Endodermal cell (in vitro differentiated cells): ENCODE data around the gene NFAM1. TPM values are rescaled to one million over a fixed set of nuclear protein-coding genes. Genes with fewer than 3 reads are reported as not detected.
A peak's percentile ranks its signal among the peaks of the same experiment; 100 is the strongest.

ENCODE experiments used
- DNase-seq: peaks from one replicate; pipeline ENCODE4 v3.0.0-alpha.2; 2017
- H3K27ac ChIP-seq: 2 replicates; pipeline ENCODE4 v1.5.1; 2013; ENCODE audit warnings: mild to moderate bottlenecking, low read depth, low read length, moderate library complexity
- H3K27me3 ChIP-seq: 2 replicates; pipeline ENCODE4 v1.6.1; 2013; ENCODE audit warnings: mild to moderate bottlenecking, low read length, moderate library complexity; ENCODE audit not compliant: insufficient read depth, control insufficient read depth, poor library complexity, severe bottlenecking
- H3K36me3 ChIP-seq: 2 replicates; pipeline ENCODE4 v1.7.0; 2013; ENCODE audit warnings: mild to moderate bottlenecking, low read length, moderate library complexity; ENCODE audit not compliant: control insufficient read depth, insufficient read depth
- H3K4me1 ChIP-seq: one replicate; pipeline ENCODE4 v1.7.0; 2013; ENCODE audit warnings: low read length; ENCODE audit not compliant: control insufficient read depth, insufficient read depth
- H3K4me3 ChIP-seq: 2 replicates; pipeline ENCODE4 v1.5.1; 2013; ENCODE audit warnings: mild to moderate bottlenecking, low read length, moderate library complexity
- H3K9ac ChIP-seq: 2 replicates; pipeline ENCODE4 v1.6.1; 2013; ENCODE audit warnings: mild to moderate bottlenecking, low read length, moderate library complexity; ENCODE audit not compliant: poor library complexity, severe bottlenecking; ENCODE audit errors: extremely low read depth
- H3K9me3 ChIP-seq: 2 replicates; pipeline ENCODE4 v1.6.1; 2013; ENCODE audit warnings: mild to moderate bottlenecking, low read length, moderate library complexity; ENCODE audit not compliant: control insufficient read depth
- H3K27ac Mint-ChIP-seq: 2 replicates; pipeline ENCODE4 v1.8.0; 2020; ENCODE audit warnings: mixed read lengths
- H3K27me3 Mint-ChIP-seq: 2 replicates; pipeline ENCODE4 v1.8.0; 2021; ENCODE audit warnings: mild to moderate bottlenecking, mixed read lengths; ENCODE audit not compliant: insufficient read depth
- H3K36me3 Mint-ChIP-seq: 2 replicates; pipeline ENCODE4 v1.8.0; 2020; ENCODE audit warnings: low read depth, mixed read lengths
- H3K4me1 Mint-ChIP-seq: 2 replicates; pipeline ENCODE4 v1.8.0; 2020; ENCODE audit warnings: mixed read lengths
- H3K4me3 Mint-ChIP-seq: 2 replicates; pipeline ENCODE4 v1.8.0; 2020; ENCODE audit warnings: mild to moderate bottlenecking, moderate library complexity, mixed read lengths
- H3K9me3 Mint-ChIP-seq: 2 replicates; pipeline ENCODE4 v1.8.0; 2020; ENCODE audit warnings: mild to moderate bottlenecking, mixed read lengths
- WGBS, 2 experiments: methylation state at CpG; one replicate each; pipeline versions ENCODE4 v1.1.5 to v1.1.7; 2013; ENCODE audit warnings: missing lambda C conversion rate in 2 of 2, mixed read lengths in 1 of 2; ENCODE audit not compliant: insufficient coverage in 1 of 2, insufficient read length in 1 of 2; 5-methylcytosine and 5-hydroxymethylcytosine counted together
- total RNA-seq, 2 donors: library from RNA; stranded (reverse); fragmentation: NEBNext Ultra II Directional in 1 of 2; extraction: Animal tissue kit (Norgen Biotek cat#: 25700) in 1 of 2; gene quantifications; 2 replicates in 1 of 2; 3 replicates in 1 of 2; pipeline ENCODE4 v1.2.1, GENCODE V29; 2021
- TF ChIP-seq, protein P1 (sequence below): fragments of 200-600 bp; sonication (generic); conservative IDR thresholded peaks from 2 replicates; pipeline ENCODE4 v1.5.0; 2021; ENCODE audit warnings: antibody characterized with exemption, mild to moderate bottlenecking

NFAM1 gene
- total RNA-seq, 2 donors from 2014 or later, result 0.92 to 1.1 TPM

DNA sequence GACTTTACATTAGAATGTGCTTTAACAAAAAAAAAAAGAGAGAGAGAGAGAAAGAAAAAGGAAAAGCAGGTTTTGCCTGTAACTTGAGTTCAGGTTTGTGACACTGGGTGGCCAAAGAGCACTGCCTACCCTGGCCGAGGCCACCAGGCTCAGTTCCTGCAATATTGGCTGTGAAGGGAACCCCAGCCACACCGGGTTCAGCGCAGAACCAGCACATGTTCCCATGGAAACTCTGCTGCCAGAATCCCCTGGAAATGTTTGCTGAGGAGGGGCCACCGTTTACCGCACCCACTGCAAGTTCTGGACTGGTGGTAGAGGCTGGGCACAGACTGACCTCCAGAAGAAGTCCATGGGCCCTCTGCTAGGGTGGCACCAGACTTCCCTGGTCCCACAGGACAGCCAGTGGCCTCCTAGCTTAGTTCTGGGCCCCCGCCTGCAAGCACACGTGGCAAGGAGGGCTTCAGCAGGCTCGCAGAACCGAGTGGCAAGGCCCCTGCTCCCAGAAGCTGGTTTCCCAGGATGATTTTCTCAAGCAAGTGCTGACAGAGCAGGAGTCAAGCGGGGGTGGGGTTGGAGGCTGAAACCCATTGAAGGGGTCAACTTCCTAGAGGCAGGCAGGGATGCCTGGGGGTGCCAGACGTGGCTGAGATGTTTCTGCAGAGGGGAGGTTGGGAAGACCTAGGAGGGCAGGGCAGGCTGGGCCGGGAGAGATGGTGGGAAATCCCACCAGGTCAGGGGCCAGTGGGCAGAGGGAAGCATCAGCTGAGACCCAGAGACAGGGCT is 51.2 kb downstream of the NFAM1 start:
- H3K4me1 ChIP-seq, result peaks cover 18% of the 10 kb centered on the region
- H3K9me3 Mint-ChIP-seq, result peaks cover 13% of the 10 kb centered on the region
- no peak overlapping the region for H3K4me3 ChIP-seq
- H3K27me3 ChIP-seq, result no peaks in the 10 kb centered on the region
- peak; percentile 74 for DNase-seq
- 68 to 78% methylated on average over 7 to 12 of the region's 12 CpGs for WGBS, 2 experiments
- peaks cover 3% of the 10 kb centered on the region for H3K27me3 Mint-ChIP-seq
- peaks cover 34% of the 10 kb centered on the region for H3K4me1 Mint-ChIP-seq
- H3K9ac ChIP-seq, result no peak overlapping the region
- H3K9me3 ChIP-seq, result peaks cover 6% of the 10 kb centered on the region
- no peak overlapping the region for H3K27ac Mint-ChIP-seq
- no peak overlapping the region for H3K27ac ChIP-seq
- H3K4me3 Mint-ChIP-seq, result no peak overlapping the region
- H3K36me3 Mint-ChIP-seq, result no peaks in the 10 kb centered on the region
- TF ChIP-seq, protein P1, sequence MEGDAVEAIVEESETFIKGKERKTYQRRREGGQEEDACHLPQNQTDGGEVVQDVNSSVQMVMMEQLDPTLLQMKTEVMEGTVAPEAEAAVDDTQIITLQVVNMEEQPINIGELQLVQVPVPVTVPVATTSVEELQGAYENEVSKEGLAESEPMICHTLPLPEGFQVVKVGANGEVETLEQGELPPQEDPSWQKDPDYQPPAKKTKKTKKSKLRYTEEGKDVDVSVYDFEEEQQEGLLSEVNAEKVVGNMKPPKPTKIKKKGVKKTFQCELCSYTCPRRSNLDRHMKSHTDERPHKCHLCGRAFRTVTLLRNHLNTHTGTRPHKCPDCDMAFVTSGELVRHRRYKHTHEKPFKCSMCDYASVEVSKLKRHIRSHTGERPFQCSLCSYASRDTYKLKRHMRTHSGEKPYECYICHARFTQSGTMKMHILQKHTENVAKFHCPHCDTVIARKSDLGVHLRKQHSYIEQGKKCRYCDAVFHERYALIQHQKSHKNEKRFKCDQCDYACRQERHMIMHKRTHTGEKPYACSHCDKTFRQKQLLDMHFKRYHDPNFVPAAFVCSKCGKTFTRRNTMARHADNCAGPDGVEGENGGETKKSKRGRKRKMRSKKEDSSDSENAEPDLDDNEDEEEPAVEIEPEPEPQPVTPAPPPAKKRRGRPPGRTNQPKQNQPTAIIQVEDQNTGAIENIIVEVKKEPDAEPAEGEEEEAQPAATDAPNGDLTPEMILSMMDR, result peak; percentile 38
- H3K36me3 ChIP-seq, result no peaks in the 10 kb centered on the region

DNA sequence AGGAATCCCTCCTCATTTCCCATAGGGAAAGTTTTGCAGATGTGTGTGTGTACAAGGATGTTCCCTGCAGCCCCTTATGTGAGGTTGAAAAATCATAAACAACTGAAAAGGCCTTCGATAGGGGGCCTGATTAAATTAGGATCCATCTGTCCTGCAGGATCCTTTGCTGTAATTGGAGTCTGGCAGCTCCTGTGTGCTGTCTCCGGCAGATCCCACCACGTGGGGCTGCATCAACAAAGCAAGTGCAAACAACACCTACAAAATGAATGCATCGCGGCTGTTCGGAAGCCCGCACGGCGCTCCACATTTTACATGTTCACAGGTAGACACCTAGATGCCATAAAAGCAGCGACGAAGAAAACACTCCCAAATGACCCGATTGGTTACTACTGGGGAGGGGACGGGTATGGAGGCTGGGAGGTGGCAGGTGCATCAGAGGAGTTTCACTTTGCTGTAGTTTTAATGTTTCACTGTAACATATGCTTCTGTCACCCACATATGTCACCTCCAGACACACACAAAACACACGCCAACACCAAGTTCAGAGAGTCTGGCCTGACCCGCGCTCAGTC is 52.2 kb downstream of the NFAM1 start:
- no peak overlapping the region for H3K27ac Mint-ChIP-seq
- TF ChIP-seq, protein P1, result no peak
- peaks cover 3% of the 10 kb centered on the region for H3K27me3 Mint-ChIP-seq
- no peak overlapping the region for H3K4me3 ChIP-seq
- H3K36me3 ChIP-seq, result no peaks in the 10 kb centered on the region
- peaks cover 13% of the 10 kb centered on the region for H3K9me3 Mint-ChIP-seq
- H3K27me3 ChIP-seq, result no peaks in the 10 kb centered on the region
- no peak overlapping the region for H3K9ac ChIP-seq
- 85 to 88% methylated on average over 12 to 16 of the region's 16 CpGs for WGBS, 2 experiments
- DNase-seq, result no peak
- H3K4me1 ChIP-seq, result peaks cover 18% of the 10 kb centered on the region
- H3K4me3 Mint-ChIP-seq, result no peak overlapping the region
- H3K36me3 Mint-ChIP-seq, result no peaks in the 10 kb centered on the region
- H3K27ac ChIP-seq, result no peak overlapping the region
- peaks cover 6% of the 10 kb centered on the region for H3K9me3 ChIP-seq
- H3K4me1 Mint-ChIP-seq, result peaks cover 34% of the 10 kb centered on the region

DNA sequence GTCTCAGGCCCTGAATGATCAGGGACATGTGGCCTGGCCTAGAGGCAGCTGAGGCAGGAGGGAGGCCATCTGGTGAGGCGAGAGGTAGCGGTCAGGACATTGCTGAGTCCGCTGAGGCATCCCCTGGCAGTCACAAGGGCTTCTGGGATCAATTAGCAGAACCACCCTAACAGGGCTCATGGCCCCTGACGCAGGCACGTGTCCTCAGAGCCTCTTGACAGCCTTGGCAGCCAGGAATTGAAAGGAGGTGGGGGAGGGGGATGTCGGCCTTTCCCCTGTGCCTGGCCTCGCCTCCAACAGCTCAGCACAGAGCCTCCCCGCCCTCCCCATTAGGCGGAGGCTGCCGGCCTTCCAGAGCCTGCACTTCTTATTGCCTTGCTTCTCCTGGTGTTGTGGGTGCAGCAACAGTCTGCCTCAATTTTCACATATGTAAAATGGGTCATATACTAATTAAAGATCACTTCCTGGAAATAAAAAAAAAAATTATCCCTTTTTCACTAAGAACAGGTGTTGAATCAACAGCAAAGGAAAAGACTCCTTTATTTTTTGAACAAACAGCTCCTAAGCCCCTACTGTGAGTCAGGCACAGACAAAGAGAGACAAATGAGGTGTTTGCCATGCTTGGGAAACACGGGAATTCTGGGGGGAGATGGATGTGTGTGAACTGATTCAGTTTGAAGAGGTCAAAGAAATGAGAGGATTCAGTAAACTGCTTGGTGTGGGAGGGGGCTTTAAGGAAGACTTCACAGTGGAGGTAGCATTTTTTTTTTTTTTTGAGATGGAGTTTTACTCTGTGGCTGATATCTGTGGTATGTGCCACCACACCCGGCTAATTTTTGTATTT is 55.3 kb downstream of the NFAM1 start:
- Mint-ChIP-seq H3K36me3 (no peaks in the 10 kb centered on the region), H3K9me3 (peaks cover 13% of the 10 kb centered on the region), H3K4me3 (no peak overlapping the region), H3K27me3 (peaks cover 5% of the 10 kb centered on the region), H3K4me1 (peaks cover 36% of the 10 kb centered on the region), H3K27ac (no peak overlapping the region)
- H3K4me3 ChIP-seq, result no peak overlapping the region
- H3K9ac ChIP-seq, result no peak overlapping the region
- WGBS, 2 experiments, result 61% methylated on average over 12 of the region's 12 CpGs; no CpG with 5 or more reads in 1 of the 2 experiments
- no peaks in the 10 kb centered on the region for H3K27me3 ChIP-seq
- H3K4me1 ChIP-seq, result peaks cover 18% of the 10 kb centered on the region
- no peaks in the 10 kb centered on the region for H3K36me3 ChIP-seq
- TF ChIP-seq, protein P1, result no peak
- DNase-seq, result peak; percentile 88
- H3K9me3 ChIP-seq, result peaks cover 6% of the 10 kb centered on the region
- H3K27ac ChIP-seq, result peak overlapping the region; percentile 76
